ENCODE data around the gene SNX18.

Gene SNX18

DNA sequence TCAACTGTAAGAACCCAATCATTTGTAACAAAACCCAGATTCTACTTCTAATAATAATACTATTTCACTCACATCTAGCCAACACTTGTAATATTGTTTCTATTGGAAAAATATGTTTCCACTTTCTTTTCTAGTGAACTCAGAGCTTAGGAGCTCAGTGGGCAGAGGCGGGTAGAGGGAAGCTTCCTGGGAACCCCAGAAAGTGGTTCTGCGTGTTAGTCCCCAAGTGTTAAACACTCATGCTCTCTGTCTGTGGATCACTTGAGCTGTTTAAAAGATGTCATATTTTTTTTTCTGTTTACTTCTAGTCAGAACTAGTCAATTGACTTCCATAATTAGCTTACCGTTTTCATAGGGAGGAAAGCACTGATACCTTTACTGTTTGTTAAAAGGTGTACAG lies 20.6 kb downstream of the SNX18 start:
- H4K20me1 ChIP-seq (ENCODE audit: control insufficient read depth, insufficient read depth, low read depth, low read length), result no peaks in the 10 kb centered on the region
- H3K4me3 ChIP-seq (ENCODE audit: low read length), result no peak overlapping the region
- H3F3A ChIP-seq (ENCODE audit: control insufficient read depth, insufficient read depth), result no peaks in the 10 kb centered on the region
- H3K9me3 ChIP-seq (ENCODE audit: control insufficient read depth, insufficient read depth, low read length), result no peaks in the 10 kb centered on the region
- H3K9me2 ChIP-seq (replicated peaks; ENCODE audit: control insufficient read depth, low read length), result no peaks in the 10 kb centered on the region
- no peaks in the 10 kb centered on the region for H3K79me2 ChIP-seq (ENCODE audit: control insufficient read depth, low read length)
- no peaks in the 10 kb centered on the region for H3K36me3 ChIP-seq (ENCODE audit: control insufficient read depth, low read length)
- no peaks in the 10 kb centered on the region for H3K4me1 ChIP-seq (ENCODE audit: control insufficient read depth, low read length)
- TF ChIP-seq, protein P1, sequence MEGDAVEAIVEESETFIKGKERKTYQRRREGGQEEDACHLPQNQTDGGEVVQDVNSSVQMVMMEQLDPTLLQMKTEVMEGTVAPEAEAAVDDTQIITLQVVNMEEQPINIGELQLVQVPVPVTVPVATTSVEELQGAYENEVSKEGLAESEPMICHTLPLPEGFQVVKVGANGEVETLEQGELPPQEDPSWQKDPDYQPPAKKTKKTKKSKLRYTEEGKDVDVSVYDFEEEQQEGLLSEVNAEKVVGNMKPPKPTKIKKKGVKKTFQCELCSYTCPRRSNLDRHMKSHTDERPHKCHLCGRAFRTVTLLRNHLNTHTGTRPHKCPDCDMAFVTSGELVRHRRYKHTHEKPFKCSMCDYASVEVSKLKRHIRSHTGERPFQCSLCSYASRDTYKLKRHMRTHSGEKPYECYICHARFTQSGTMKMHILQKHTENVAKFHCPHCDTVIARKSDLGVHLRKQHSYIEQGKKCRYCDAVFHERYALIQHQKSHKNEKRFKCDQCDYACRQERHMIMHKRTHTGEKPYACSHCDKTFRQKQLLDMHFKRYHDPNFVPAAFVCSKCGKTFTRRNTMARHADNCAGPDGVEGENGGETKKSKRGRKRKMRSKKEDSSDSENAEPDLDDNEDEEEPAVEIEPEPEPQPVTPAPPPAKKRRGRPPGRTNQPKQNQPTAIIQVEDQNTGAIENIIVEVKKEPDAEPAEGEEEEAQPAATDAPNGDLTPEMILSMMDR (IDR thresholded peaks at IDR 0.05; ENCODE audit: low read depth, low read length, poor library complexity, severe bottlenecking), result no peak
- no peak for TF ChIP-seq EZH2phosphoT487 (IDR thresholded peaks at IDR 0.05; ENCODE audit: borderline replicate concordance, low read length)
- H3K4me2 ChIP-seq (ENCODE audit: low read length), result no peak overlapping the region
- H3K27ac ChIP-seq (ENCODE audit: low read depth, low read length), result no peak overlapping the region
- no peaks in the 10 kb centered on the region for H3K27me3 ChIP-seq (ENCODE audit: control insufficient read depth, low read length)

DNA sequence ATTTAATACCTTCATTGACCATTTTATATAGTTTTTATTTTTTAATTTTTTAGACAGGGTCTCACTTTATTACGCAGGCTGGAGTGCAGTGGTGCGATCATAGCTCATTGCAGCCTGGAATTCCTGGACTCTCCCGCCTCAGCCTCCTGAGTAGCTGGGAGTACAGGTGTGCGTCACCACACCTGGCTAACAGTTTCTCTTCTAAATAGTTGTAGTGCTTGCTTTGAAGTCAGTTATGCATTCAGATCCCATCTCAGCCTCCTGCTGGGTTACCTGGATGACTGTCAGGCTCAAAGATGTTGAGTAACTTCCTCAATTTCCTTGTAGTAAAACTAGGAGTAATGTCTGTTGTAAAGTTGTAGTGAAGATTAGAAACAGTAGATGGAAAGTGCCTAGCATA lies 21.4 kb downstream of the SNX18 start:
- H3K79me2 ChIP-seq (ENCODE audit: control insufficient read depth, low read length), result no peaks in the 10 kb centered on the region
- H3K9me2 ChIP-seq (replicated peaks; ENCODE audit: control insufficient read depth, low read length), result no peaks in the 10 kb centered on the region
- no peaks in the 10 kb centered on the region for H3F3A ChIP-seq (ENCODE audit: control insufficient read depth, insufficient read depth)
- no peak overlapping the region for H3K4me2 ChIP-seq (ENCODE audit: low read length)
- H3K9me3 ChIP-seq (ENCODE audit: control insufficient read depth, insufficient read depth, low read length), result no peaks in the 10 kb centered on the region
- no peaks in the 10 kb centered on the region for H4K20me1 ChIP-seq (ENCODE audit: control insufficient read depth, insufficient read depth, low read depth, low read length)
- TF ChIP-seq EZH2phosphoT487 (IDR thresholded peaks at IDR 0.05; ENCODE audit: borderline replicate concordance, low read length), result no peak
- TF ChIP-seq, protein P1 (IDR thresholded peaks at IDR 0.05; ENCODE audit: low read depth, low read length, poor library complexity, severe bottlenecking), result no peak
- no peak overlapping the region for H3K27ac ChIP-seq (ENCODE audit: low read depth, low read length)
- no peaks in the 10 kb centered on the region for H3K27me3 ChIP-seq (ENCODE audit: control insufficient read depth, low read length)
- H3K4me1 ChIP-seq (ENCODE audit: control insufficient read depth, low read length), result no peaks in the 10 kb centered on the region
- H3K36me3 ChIP-seq (ENCODE audit: control insufficient read depth, low read length), result no peaks in the 10 kb centered on the region
- no peak overlapping the region for H3K4me3 ChIP-seq (ENCODE audit: low read length)

DNA sequence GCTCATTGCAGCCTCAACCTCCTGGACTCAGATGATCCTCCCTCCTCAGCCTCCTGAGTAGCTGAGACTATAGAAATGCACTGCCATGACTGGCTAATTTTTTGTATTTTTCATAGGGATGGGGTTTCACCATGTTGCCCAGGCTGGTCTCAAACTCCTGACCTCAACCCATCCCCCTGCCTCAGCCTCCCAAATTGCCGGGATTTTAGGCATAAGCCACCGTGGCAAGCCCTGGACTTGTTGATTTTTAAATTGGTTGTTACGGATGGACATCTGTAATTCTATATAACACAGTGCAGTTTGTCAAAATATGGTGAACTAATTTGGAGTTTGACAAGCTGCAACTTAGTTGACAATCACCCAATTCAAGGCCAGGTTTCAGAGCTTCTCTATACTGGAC lies 22.7 kb downstream of the SNX18 start:
- H3K9me3 ChIP-seq (ENCODE audit: control insufficient read depth, insufficient read depth, low read length), result no peaks in the 10 kb centered on the region
- H4K20me1 ChIP-seq (ENCODE audit: control insufficient read depth, insufficient read depth, low read depth, low read length), result no peaks in the 10 kb centered on the region
- H3F3A ChIP-seq (ENCODE audit: control insufficient read depth, insufficient read depth), result no peaks in the 10 kb centered on the region
- no peak overlapping the region for H3K27ac ChIP-seq (ENCODE audit: low read depth, low read length)
- H3K79me2 ChIP-seq (ENCODE audit: control insufficient read depth, low read length), result no peaks in the 10 kb centered on the region
- H3K36me3 ChIP-seq (ENCODE audit: control insufficient read depth, low read length), result no peaks in the 10 kb centered on the region
- no peaks in the 10 kb centered on the region for H3K9me2 ChIP-seq (replicated peaks; ENCODE audit: control insufficient read depth, low read length)
- H3K4me1 ChIP-seq (ENCODE audit: control insufficient read depth, low read length), result no peaks in the 10 kb centered on the region
- no peaks in the 10 kb centered on the region for H3K27me3 ChIP-seq (ENCODE audit: control insufficient read depth, low read length)
- H3K4me2 ChIP-seq (ENCODE audit: low read length), result no peak overlapping the region
- H3K4me3 ChIP-seq (ENCODE audit: low read length), result no peak overlapping the region
- no peak for TF ChIP-seq EZH2phosphoT487 (IDR thresholded peaks at IDR 0.05; ENCODE audit: borderline replicate concordance, low read length)
- TF ChIP-seq, protein P1 (IDR thresholded peaks at IDR 0.05; ENCODE audit: low read depth, low read length, poor library complexity, severe bottlenecking), result no peak

All from DOHH2 (cell line).